NCI-H2171 (cell line): ENCODE measurements around the gene TCF23.
"Not testable (repeated sequence)": the region's sequence is repeated elsewhere in the genome, so short reads cannot be mapped to it uniquely, and the experiment has no call there.

ENCODE experiments used
- DNase-seq: peaks from one replicate; lab custom pipeline; 2025; lab: John Stamatoyannopoulos, UW

TCF23 gene

GRCh38 chr2:27148801-27149439 lies at the start of gene TCF23:
TSS of gene TCF23 (plus strand) at chr2:27149004. CDS start at chr2:27149134, 130 bp downstream.
- no peak for DNase-seq

DNA sequence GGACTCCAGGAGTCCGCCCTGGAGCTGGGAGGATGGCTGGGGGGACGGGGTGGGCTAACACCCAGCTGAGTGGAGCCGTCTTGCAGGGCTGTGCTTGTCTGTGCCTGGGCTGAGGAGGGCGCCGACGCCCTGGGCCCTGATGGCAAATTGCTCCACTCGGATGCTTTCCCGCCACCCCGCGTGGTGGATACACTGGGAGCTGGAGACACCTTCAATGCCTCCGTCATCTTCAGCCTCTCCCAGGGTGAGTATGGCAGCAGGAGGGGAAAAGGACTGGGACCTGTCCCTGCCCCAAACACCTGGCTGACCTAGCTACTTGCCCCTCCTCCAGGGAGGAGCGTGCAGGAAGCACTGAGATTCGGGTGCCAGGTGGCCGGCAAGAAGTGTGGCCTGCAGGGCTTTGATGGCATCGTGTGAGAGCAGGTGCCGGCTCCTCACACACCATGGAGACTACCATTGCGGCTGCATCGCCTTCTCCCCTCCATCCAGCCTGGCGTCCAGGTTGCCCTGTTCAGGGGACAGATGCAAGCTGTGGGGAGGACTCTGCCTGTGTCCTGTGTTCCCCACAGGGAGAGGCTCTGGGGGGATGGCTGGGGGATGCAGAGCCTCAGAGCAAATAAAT lies 49.4 kb upstream of the TCF23 start:
- DNase-seq, result no peak

DNA sequence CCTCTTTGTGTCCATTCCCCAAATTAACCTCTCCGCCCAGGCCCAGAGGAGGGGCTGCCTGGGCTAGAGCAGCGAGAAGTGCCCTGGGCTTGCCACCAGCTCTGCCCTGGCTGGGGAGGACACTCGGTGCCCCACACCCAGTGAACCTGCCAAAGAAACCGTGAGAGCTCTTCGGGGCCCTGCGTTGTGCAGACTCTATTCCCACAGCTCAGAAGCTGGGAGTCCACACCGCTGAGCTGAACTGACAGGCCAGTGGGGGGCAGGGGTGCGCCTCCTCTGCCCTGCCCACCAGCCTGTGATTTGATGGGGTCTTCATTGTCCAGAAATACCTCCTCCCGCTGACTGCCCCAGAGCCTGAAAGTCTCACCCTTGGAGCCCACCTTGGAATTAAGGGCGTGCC lies 48.8 kb upstream of the TCF23 start:
- no peak for DNase-seq

DNA sequence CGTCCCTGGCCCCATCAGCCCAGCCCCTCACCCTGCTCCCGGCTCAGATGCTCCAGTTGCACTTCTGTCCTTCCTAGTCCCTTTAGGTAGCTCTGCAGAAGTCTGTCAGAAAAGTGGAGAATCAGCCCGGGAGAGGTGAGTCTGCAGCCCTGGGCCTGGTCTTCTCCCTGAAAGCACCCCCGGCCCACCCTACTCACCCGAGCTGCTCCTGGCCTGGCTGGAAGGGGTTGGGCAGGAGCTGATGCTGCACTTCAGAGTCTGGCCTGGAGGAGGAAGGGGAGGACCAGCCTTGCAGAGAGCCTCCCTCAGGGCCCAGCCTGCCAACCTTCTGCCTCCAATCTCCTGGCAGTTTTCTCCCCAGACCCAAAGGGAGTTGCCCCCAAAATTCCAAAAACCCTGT lies 46.5 kb upstream of the TCF23 start:
- DNase-seq, result no peak

DNA sequence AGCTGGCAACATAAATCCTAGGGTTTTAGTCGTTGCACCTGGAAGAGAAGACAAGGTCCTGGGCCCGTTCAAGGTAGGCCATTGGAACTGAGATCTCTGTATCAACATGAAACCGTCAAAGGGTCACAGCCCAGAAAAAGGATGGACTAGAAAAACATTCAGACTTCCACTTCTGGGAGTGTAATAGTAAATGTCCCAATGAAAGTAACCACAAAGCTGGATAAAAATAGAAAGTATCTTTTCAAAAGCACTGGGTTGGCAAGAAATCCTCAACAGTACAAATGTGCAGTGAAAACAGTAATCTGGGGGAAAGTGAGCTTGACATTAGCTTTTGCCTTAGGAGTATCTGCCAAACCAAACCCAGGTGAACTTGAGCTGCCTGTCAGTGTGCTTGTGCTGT lies 42.8 kb upstream of the TCF23 start:
- no peak for DNase-seq

- no peak for DNase-seq
These were observed 40.6 kb upstream of the TCF23 start for GRCh38 chr2:27108221-27108620.

- DNase-seq, result no peak
These were observed 39.7 kb upstream of the TCF23 start for GRCh38 chr2:27109083-27109482.

- not testable (repeated sequence) for DNase-seq
These were observed 38.0 kb upstream of the TCF23 start for GRCh38 chr2:27110603-27111352.

GRCh38 chr2:27111392-27112078 lies 37.3 kb upstream of the TCF23 start:
- DNase-seq, result not testable (repeated sequence)

DNA sequence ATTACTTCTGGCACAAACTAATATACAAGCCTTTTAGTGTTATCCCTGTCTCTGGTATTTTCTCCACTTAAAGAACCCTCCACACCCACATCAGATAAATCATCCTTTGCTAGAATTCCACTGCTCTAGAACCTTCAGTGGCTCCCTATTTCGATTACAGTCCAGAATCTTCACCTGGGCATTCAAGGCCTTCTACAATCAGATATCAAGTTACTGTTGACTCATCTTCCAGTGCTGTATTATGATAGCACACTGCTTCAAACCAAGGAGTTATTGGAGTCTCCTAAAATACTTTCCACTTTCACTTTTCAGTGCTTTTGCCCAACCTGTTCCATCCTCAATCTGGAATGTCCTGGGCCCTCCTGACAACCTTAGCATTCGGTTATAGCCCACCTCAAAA lies 33.3 kb upstream of the TCF23 start:
- DNase-seq, result no peak

- DNase-seq, result no peak
These were observed 30.7 kb upstream of the TCF23 start for GRCh38 chr2:27117995-27118524.

DNA sequence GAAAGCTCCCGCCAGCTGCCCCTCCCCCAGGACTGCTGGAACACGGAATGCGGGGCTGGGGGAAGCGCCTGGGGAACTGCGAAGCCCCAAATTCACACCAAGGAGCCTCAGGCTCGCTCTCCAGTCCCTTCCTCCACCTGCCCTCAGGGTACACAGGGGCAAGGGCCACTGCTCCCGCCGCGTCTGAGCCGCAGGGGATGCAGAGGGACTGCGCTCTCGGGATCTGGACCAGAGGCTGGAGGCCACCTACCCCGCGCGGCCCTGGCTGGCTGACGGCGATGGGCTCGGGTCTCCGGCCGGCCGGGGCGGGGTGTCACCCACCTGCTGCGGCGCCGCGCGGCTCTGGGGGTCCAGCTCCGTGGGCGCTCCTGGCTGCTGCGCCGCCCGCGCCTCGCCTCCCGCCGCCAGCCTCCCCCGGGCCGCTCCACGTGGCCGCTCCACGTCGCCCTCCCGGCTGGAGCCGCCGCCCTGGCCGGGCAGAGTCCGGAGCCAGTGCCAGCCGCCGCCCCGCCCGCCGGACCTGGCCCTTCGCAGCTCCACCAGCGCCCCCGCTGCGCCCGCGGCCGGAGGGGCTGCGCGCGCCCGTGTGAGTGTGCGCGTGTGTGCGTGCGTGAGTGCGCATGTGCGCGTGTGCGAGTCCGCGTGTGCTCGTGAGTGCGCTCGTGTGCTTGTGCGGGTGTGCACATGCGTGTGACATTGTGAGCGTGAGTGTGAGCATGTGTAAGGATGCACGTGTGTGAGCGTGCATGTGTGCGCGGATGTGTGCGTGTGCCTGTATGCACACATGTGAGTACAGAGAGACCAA lies 30.1 kb upstream of the TCF23 start, which contains the start of gene CGREF1:
Gene CGREF1, minus strand, starts transcription at position 604 of the 805 bp plus-strand sequence. CDS start 14,762 bp downstream, outside the sequence.
- DNase-seq, result peak; percentile 43

DNA sequence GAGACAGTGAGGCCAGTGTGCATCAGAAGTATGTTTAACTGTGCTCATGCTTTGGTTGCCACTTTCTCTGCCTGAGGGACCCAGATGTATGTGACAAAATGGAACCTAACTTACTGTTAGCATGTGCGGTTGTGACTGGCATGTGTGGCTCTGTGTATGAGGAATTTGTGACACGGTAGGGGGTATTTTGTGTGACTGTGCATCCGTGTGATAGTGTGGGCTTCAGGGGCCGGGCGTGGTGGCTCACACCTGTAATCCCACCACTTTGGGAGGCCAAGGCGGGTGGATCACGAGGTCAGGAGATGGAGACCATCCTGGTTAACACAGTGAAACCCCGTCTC lies 29.5 kb upstream of the TCF23 start:
- DNase-seq, result not testable (repeated sequence)

- no peak for DNase-seq
These were observed 26.9 kb upstream of the TCF23 start for GRCh38 chr2:27121906-27122305.

DNA sequence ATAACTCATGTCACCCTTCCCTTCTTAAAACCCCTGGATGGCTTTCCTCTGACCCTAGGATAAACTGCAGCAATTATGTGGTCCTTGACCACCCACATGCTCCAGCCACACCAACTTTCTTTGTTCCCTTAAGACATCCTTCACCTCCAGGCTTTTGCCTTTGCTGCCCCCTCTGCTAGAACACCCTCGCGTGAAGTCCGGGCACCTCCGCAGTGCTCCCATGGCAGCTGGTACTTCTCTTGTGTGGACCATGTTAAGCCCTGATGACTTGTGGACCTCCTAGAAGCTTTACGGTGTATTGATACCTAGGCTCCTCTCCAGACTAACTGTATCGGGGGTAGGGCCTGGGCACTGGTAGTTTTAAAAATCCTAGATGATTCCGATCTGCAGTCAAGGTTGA lies 26.0 kb upstream of the TCF23 start:
- DNase-seq, result no peak

DNA sequence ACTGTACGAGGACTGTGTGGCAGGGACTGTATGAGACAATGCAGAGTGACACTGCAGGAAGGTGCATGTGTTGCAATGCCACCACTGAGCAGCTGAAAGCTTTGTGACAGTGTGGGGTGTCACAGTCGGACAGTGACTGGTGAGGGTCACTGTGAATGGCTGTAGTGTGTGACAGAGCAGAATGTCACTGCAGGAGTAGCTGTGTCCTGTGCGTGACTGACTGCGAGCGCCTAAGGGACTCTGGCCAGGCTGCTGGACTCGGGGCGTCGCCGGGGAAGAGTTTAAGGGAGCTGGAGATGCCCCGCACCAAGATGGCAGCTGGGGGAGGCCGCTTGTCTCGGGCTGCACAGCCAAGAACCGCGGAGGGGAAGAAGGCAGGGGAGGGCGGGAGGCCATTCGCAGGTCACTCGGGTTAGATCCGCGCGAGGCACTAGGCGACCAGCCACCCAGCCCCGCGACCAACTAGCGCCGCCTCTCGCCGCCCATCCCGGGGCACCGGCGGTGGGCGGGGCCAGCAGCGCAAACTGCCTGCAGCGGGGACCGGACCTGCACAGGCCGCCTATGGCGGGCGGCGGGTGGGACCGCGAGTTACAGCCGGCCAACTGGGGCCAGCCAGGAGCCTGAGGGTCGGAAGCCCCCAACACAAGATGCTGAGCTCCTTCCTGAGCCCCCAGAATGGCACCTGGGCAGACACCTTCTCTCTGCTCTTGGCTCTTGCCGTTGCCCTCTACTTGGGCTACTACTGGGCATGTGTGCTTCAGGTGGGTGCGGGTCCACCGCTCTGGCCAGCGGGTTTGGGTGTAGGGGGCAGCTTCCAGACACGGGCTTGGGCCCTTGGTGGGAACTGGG lies 25.3 kb upstream of the TCF23 start, which contains the start of gene ABHD1:
Gene ABHD1, plus strand, starts transcription at position 514 of the 849 bp plus-strand sequence. Its CDS starts 134 bp downstream, at position 648.
- DNase-seq, result peak; percentile 38

DNA sequence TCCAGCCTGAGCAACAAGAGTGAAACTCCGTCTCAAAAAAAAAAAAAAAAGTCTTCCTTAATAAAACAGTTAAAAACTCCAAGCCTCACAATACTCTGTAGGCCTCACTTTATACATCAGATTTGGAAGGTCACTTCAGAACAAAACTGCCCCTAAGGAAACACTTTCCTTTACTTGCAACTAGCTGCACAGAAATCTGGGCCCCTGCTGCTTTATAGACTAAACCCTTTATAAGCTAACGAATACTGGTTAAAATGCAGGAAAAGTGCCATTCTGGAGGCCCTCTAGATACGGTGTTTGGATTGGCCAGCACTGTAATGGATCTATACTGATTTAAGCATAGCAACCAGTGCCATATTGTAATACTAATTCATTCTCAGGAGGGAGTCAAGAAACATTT lies 23.7 kb upstream of the TCF23 start:
- DNase-seq, result no peak

DNA sequence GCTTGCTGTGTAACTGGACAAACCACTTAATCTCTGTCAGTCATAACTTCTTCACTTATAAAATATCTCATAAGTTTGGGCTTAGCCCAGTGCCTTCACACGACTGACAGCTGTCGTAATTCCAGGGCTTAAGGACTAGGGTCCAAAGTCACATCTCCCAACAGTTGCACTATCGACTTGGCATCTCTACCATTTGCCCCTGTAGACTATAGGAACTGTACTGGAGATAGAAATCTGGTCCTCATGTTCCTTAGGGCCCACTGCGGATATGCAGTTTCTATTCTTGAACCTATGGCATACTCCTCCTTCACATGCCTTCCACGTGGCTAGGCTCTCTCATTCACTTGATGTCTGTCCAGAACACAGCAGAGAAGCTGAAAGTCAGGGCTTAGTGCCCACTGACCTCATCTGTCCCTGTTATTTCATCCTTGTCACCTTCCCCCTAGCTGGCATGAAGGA lies 22.5 kb upstream of the TCF23 start:
- DNase-seq, result no peak

- DNase-seq, result no peak
These were observed 20.7 kb upstream of the TCF23 start for GRCh38 chr2:27127883-27128667.
